Lower leg skin (tissue), 3 donors: ENCODE results near the gene DDX60.

Experiments used
- POLR2A ChIP-seq, 2 donors: fragments of 450-650 bp; IDR thresholded peaks; one replicate each; pipeline ENCODE4 v1.6.1; 2016 to 2017; ENCODE audit warnings: antibody characterized with exemption in 2 of 2, mild to moderate bottlenecking in 1 of 2, moderate library complexity in 1 of 2
- TF ChIP-seq, protein P1 (sequence below), 3 donors: fragments of 450-650 bp; IDR thresholded peaks; one replicate each; pipeline ENCODE4 v1.5.1; 2016; ENCODE audit warnings: antibody characterized with exemption in 3 of 3, mild to moderate bottlenecking in 3 of 3, moderate library complexity in 2 of 3

DNA sequence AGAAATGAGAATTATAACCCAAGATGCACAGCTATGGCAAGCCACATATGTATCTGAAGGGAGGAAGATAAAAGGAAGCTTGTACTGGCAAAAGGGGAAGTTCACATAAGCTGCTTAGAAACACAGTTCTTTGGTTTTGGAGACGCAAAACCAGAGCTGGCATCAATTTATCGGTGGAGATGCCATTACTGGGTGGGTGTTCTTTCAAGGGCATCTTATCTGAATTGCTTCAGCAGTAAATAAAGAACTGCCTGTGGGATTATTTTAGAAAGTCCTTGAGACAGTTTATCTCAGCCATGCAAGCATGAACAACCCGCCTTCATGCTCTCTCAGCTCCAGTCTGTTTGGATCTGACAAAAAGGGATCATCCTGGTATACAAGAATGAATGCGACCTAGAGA lies 60.8 kb downstream of the DDX60 start:
- no peak for TF ChIP-seq POLR2A (IDR thresholded peaks at IDR 0.05)
- TF ChIP-seq, protein P1, sequence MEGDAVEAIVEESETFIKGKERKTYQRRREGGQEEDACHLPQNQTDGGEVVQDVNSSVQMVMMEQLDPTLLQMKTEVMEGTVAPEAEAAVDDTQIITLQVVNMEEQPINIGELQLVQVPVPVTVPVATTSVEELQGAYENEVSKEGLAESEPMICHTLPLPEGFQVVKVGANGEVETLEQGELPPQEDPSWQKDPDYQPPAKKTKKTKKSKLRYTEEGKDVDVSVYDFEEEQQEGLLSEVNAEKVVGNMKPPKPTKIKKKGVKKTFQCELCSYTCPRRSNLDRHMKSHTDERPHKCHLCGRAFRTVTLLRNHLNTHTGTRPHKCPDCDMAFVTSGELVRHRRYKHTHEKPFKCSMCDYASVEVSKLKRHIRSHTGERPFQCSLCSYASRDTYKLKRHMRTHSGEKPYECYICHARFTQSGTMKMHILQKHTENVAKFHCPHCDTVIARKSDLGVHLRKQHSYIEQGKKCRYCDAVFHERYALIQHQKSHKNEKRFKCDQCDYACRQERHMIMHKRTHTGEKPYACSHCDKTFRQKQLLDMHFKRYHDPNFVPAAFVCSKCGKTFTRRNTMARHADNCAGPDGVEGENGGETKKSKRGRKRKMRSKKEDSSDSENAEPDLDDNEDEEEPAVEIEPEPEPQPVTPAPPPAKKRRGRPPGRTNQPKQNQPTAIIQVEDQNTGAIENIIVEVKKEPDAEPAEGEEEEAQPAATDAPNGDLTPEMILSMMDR (IDR thresholded peaks at IDR 0.05): no peak
